GM19025 (cell line): ENCODE measurements around the gene HOXB2.

Experiments
- ATAC-seq: cut with Tn5 transposase; IDR thresholded peaks from one replicate; pipeline ENCODE4 v1.9.1; 2021; ENCODE audit warnings: mild to moderate bottlenecking, low read depth, moderate library complexity; ENCODE audit not compliant: unreplicated experiment

The HOXB2 gene

GRCh38 chr17:48579760-48580554 is 35.0 kb upstream of the HOXB2 start:
- ATAC-seq: no peak

GRCh38 chr17:48579471-48579759 is 34.5 kb upstream of the HOXB2 start:
- ATAC-seq: no peak

DNA sequence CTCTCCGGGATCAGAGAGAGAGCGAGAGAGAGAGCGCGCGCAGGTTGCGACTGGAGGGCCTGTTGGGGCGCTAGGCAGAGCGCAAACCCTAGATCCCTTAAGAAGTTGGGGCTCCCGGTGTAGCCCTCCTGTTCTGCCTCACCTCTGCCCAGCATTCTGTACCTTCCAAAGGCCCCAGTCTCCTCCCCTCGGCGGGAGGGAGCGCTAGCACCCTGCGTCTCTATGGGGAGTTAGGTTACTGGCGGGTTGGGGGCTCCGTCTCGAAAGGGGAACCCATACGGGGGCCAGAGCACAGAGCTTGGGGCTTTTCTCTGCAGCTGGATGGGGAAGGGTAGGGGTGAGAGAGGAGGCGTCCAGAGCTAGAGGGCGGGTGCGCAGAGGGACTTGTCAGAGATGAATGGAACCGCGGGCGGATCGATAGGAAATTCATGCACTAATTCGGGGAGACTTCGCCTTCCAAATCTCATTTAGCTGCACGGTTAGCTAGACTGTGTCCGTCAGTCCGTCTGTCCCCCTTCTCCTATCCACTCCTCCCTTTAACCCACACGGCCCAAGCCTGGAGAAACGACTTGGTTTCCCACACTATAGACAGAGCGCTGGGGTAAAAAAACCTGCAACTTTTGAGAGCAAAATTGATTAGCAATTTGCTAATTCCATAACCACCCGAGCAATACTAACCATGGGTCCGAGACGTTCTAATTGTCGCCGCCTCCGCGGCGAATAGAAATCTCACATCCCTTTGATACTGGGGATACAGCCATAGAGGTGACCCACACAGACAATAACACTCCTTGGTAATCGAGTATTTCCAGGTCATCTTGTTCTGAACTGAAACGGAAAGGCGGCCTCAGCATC is 33.9 kb upstream of the HOXB2 start:
- no peak for ATAC-seq

DNA sequence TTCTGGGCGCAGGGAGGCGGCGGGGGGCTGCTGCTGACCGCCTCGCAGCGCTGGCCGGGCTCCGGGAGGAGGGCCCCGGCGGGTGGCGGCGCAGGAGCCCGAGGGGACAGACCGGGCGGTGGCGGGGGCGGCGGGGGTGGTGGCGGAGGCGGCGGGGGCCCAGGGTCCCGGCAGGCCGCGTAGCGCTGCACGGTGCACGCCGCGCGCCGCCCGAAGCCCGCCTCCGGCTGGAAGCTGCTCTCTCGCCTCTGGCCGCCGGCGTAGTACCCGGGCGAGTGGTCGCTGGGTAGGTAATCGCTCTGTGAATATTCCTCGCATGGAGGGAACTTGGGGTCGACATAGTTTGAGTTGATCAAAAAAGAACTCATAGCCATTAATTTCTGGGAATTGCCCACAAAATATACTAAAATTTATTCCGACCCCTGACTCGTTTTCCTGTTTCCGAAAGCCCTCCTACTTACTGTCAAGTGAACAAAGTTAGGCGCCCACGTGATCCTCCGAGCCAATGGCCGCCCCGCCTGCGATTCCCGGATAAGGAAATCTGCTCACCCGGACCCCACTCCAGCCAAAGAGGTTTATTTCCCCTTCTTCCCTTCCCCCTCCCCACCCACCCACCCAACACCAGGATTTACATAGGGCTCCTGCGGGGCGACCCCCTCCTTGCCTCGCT is 33.2 kb upstream of the HOXB2 start, which contains the start of gene HOXB4:
Gene HOXB4 (minus strand): TSS at position 405 of the 670 bp plus-strand sequence. CDS start 31 bp downstream, at position 374.
- ATAC-seq: no peak

DNA sequence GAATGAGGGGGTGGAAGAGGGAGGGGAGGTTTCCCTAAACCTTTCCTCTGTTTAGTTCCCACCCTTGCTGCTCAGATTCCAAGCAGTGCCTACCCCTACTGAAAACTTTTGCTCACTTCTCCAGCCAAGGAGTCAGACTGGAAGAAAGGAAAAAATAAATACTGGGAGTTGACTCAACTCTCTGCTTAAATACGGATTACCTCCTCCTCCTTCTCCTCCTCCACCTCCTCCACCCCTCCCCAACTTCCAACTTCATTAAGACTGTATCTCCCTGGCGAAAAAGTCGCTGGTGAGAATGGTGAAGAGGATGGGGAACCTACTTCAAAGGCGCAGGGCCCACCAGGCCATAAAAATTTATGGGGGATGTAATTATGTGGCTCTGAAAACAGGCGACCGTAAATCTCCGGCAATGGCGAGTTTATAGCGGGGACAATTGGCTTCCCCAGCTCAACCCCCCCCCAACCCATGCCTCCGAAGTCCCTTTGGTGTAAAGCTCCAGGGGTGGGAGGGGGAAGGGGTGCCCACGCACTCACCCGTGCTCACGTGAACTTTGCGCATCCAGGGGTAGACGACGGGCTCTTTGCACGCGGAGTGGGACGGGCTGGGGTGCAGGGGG is 32.5 kb upstream of the HOXB2 start:
- ATAC-seq: no peak

DNA sequence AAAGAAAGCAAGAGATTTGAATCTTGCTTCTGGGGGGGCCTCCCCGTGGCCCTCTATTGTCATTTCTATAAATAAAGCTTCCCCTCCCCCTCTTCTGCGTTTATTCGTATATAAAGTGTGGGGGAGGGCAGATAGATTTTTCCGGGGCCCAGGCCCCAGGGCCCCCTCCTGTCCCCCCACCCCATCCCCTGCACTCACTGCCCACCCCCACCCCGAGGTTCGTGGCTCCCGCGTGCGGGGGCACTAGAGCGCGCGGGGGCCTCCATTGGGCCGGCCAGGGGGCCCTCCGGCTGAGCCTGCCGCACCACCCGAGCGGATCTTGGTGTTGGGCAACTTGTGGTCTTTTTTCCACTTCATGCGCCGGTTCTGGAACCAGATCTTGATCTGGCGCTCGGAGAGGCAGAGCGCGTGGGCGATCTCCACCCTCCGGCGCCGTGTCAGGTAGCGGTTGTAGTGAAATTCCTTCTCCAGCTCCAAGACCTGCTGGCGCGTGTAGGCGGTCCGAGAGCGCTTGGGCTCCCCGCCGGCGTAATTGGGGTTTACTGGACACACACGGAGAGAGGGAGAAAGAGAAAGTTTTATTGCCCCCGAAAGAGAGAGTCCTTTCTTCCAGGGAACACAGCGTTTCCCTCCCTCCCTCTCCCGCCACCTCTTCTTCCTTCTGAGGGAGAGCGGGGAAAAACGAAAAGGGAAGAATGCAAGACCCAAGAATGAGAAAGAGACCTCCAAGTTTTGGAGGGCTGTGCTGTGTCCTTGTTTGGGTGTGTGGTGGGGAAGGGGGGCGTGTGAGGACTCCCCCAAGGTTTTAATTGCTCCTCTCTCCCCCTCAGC is 31.8 kb upstream of the HOXB2 start:
- no peak for ATAC-seq

DNA sequence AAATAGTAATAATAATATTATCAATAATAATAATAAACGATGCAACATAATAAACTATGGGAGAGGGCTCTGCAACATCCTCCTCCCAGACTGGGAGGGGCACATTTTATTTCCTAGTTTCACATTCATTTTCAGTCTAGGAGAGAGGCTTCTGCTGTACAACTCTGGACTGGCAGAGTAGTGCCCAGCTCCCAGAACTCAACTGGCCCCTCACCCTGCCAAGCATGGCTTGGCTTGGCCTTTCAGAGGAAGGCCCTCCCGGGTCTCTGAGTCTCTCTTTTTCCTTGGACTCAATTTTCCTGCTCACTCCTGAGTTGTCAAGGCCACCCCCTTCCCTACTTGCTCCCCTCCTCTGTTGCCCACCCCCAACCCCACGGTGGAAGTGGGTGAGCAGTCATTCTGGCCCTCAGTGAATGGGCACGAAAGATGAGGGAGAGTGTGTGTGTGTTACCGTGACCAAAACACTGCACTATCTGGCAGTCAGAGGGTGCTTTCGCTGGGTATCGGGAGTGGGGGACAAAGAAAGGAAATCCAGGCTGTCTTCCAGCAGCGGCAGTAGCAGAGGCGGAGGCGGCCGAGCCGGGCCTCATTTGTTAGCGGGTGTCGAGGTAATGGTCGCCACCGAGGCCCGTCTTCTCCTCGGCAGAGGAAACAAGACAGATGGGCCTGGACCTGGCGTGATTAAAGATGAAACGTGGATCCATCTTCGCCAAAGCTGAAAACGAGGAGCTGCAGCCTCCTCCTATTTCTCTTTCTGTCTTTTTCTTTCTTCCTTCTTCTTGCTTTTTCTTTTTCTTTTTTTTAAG is 31.0 kb upstream of the HOXB2 start:
- ATAC-seq: no peak

GRCh38 chr17:48575066-48575582 is 30.2 kb upstream of the HOXB2 start:
- no peak for ATAC-seq

GRCh38 chr17:48574505-48575065 is 29.7 kb upstream of the HOXB2 start:
- ATAC-seq: no peak

DNA sequence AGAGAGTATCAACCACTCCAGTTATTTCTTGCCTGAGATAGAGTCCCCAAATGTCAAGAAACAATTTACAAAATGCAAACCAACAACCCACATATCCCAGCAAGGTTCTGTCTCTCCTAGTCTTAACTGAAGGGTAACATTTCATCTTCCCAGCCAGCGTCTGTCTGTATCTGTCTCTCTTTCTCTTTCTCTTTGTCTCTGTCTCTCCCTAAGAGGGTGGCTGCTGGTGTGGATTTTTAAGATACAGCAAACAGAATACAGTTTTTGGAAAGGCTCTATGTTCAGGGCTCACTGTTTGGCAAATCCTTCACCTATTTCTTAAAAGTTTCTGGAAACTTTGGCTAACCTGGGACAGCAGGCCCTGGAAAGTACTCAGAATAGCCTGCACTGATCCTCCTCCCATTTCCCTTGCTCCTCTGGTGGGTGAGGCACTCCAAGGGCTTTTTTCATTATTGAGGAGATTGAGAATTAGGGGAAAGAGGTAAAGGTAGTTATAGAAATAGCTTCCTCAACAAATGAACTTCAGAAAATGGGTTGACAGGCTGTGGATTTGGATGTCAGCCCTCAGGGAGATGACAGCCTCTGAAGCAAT is 27.0 kb upstream of the HOXB2 start:
- no peak for ATAC-seq

GRCh38 chr17:48571024-48571818 is 26.3 kb upstream of the HOXB2 start:
- no peak for ATAC-seq

DNA sequence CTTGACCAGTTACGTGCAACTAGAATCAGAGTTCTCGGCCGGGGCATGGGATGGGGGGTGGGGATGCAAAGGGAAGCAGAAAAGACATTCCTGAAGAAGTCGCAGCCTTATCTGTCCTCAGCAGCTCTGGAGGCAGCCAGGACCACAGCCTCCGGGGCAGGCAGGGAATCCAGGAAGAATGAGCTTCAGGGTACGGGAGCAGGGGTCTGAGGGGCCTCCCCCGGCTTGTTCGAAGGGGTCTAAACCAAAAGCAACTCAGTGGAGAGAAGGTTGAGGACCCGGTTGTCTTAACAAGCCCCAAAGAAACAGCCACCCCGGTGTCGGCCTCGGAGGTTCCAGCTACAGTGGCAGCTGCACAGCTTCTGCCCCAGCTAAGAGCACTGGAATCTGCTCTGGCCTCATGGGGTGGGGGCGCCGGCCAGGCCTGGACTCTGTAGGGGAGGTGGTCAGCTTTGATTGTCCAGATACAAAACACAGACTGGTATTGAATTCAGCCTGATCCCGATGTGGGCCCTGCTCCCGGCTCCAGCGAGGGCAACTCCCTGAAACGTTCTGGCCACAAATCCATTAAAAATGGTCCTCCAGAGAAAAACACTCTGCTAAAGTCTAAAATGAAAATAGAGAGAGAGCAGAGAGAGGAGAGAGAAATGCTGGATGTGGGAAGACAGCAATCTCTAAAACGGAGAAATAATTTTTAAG is 25.6 kb upstream of the HOXB2 start:
- no peak for ATAC-seq

- ATAC-seq: no peak
Measured at GRCh38 chr17:48569674-48570324, 24.9 kb upstream of the HOXB2 start.

DNA sequence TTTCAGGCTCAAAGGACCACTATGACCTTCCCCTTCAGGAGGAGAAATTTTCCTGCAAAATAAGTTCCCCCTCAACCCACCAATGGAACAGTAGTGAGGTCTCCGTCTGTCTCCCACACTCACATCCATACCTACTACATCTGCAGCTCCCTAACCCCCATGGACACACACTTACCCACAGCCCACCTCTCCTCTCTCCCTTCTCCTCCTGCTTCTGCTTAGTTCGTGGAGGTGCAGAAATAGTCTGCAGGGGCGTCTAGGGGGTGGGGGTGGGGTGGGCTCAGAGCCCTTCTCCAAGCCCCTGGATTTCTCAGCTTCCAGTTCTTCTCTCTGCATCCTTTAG is 24.3 kb upstream of the HOXB2 start:
- ATAC-seq: no peak

GRCh38 chr17:48568499-48569239 is 23.8 kb upstream of the HOXB2 start:
- ATAC-seq: no peak
